DMS153 treated with DMSO at 0.1 percent for 48 hours (cell line): ENCODE measurements around the gene GNG7.
"Not testable (repeated sequence)": the region's sequence is repeated elsewhere in the genome, so short reads cannot be mapped to it uniquely, and the experiment has no call there.

ENCODE experiments used
- DNase-seq: peaks from one replicate; lab custom pipeline; 2025; ENCODE audit not compliant: unreplicated experiment; lab: John Stamatoyannopoulos, UW

GNG7 gene

GRCh38 chr19:2556221-2557092, 146.0 kb downstream of the GNG7 start:
- DNase-seq: no peak

DNA sequence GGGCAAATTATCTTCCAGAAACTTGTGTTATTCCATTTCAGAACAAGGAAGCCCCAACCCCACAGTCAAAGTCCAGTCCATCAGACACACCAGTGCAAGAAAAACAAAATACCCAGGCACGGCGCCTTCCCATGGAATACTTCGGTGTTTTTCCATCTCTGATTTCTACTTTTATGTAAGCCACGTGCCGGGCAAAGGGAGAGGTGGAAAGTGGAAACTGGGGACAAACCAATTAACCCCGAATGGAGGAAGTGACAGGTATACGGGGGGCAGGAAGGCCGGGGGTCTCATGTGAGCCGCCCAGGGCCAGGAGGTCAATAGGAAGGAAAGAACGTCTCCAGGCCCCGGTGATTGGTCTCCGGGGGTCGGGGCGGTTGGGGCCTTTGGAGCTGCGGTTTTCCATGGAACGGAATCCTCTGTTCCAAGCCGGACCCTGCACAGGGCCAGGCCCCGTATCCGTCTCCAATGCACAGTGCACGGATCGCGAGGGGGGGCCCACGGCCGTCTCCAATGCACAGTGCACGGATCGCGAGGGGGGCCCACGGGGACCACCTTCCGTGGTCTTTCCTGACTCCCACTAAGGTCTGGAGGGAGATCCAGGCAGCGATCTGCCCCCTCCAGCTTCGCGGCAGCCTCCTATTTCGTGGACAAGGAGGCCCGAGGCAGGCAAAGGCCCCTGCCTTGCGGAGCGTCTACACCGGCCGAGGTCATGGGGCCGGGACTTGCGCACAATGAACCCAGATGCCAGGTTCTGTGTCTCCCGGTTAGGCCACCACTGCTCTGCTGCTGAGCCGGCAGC, 146.9 kb downstream of the GNG7 start:
- no peak for DNase-seq

GRCh38 chr19:2554856-2555255, 147.6 kb downstream of the GNG7 start:
- no peak for DNase-seq

- no peak for DNase-seq
Observed at GRCh38 chr19:2553510-2553909, 149.0 kb downstream of the GNG7 start.

DNA sequence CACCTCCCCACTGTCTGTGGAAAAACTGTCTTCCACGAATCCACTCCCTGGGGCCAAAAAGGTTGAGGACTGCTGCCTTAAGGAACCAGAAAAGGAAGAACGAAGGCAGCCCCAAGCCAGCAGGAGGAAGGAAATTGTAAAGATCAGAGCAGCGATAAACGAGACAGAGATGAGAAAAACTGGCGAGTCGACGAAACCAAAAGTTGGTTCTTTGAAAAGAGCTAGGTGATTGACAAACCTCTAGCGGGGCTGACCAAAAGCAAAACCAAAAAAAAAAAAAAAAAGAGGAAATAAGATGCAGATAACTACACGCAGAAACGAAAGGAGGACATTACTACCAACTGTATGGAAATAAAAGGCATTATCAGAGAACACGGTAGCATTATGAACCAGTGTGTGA, 149.6 kb downstream of the GNG7 start:
- no peak for DNase-seq

GRCh38 chr19:2551864-2552185, 150.7 kb downstream of the GNG7 start:
- DNase-seq: no peak

DNA sequence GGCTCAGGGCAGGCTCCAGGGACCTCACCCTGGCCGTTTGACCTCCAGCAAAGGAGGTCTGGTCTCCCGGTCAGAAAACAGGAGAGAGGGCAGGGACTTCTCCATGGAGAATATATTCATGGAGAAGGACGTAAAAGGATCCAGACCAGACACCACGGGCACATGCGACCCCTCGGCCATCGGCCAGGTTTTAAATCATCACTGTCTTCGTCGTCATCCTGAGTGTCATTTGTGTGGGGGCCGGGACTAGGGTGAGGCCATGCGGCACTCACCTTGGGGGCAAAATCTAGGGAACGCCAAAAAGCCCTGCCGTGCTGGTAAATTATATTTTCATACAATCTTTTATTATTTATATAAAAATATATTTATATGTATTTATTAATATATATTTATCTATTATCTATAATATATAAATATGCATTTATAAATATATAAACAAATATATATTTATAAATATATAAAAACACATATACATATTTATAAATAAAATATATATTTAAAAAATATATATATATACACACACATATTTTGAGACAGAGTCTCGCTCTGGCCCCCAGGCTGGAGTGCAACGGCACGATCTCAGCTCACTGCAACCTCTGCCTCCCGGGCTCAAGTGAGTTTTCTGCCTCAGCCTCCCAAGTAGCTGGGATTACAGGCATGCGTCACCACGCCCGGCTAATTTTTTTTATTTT, 151.2 kb downstream of the GNG7 start:
- DNase-seq: no peak

GRCh38 chr19:2550431-2551171, 151.9 kb downstream of the GNG7 start:
- no peak for DNase-seq

- no peak for DNase-seq
Observed at GRCh38 chr19:2549701-2550191, 152.7 kb downstream of the GNG7 start.

- no peak for DNase-seq
Observed at GRCh38 chr19:2548966-2549365, 153.5 kb downstream of the GNG7 start.

- DNase-seq: no peak
Observed at GRCh38 chr19:2547721-2548120, 154.8 kb downstream of the GNG7 start.

DNA sequence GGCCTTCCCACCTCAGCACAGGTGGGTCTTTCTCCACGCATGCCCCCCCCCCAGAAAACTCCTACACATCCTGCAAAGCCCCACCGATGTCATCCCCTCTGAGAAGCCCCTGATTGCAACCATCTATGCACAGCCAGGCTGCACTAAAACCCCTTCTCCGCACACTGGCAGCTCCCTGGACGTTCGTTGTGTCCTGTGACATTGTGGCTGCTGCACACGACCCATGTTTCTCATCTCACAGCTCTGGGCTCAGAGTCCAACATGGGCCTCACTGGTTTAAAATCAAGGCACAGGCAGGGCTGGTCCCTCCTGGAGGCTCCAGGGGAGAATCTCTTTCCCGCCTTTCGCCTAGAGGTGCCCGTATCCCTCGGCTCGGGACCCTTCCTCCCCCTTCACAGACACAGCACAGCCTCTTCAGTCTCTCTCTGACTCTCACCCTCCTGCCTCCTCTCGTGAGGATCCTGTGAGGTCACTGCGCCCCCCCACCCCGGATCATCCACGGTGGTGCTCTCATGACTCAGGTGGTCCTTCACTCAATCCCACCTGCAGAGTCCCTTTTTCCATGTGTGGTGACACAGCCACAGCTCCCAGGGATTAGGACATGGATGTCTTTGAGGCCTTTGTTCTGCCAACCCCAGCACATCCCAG, 155.3 kb downstream of the GNG7 start:
- DNase-seq: no peak

DNA sequence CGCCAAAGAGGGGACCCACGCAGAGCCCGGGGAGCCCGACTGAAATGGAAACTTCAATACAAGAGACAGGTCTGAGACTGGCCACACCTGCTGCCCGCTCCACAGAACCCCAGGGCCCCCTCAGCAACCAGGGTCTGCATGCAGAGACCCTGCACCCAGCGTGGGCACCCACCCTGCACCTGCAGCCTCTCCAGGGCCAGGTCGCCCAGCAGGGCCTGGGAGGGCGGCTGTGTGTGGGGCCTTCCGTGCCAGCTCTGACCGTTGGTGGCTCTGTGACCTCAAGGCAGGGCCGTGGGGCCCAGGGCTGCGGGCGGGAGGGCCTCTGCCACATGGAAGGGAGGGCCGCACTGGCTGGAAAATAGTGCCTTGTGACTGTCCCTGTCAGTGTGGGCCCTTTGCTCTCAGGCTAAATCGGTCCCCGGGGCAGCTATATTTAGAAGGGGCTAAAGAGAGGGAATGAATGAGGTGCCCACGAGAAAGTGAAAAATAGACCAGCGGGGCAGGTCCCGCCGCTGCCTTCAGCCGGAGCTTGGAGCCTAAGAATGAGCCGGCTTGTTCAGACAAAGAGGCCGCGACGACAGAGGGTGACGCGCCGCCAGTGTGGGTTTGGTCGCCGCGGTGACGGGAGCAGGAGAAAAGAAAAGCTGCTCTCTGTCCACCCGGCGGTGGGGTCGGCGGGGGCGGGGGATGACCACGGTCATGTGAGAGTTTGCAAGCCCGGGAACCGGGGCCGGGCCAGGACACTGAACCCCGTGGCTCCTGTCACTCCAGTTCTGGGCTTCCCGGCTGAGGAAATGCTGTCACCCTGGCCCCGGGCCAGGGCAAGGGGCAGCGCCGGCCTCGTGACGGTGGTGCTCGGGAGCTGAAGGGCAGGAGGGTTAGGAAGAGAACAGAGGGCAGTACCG, 156.1 kb downstream of the GNG7 start:
- no peak for DNase-seq

- not testable (repeated sequence) for DNase-seq
Observed at GRCh38 chr19:2545416-2546127, 156.9 kb downstream of the GNG7 start.

DNA sequence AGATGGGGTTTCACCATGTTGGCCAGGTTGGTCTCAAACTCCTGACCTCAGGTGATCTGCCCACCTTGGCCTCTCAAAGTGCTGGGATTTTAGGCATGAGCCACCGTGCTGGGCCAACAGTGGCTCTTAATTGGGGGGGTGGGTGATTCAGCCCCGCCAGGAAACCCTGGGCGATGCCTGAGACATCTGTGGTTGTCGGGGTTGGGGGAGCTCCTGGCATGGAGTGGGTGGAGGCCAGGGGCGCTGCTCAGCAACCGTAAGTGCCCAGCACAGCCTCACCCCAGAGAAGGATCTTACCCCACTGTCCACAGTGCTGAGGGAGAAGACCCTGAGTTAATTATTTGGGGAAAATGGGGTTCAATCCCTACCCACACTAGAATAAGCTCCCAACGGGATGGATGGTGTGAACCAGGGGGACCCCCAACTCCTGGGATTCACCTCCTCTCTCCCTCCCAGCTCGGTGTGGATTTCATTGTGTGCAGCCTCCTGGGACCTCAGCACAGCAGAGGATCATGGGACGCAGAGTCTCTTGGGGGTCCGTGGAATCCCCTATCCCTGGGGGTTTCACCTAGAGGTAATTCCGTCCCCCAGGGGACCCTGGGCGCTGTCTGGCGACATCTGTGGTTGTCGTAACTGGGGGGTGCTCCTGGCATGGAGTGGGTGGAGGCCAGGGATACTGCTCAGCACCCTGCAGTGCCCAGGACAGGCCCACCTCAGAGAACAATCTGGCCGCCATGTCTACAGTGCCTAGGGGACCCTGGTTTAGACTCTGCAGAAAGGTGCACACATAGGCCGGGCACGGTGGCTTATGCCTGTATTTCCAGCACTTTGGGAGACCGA, 157.7 kb downstream of the GNG7 start:
- DNase-seq: no peak

DNA sequence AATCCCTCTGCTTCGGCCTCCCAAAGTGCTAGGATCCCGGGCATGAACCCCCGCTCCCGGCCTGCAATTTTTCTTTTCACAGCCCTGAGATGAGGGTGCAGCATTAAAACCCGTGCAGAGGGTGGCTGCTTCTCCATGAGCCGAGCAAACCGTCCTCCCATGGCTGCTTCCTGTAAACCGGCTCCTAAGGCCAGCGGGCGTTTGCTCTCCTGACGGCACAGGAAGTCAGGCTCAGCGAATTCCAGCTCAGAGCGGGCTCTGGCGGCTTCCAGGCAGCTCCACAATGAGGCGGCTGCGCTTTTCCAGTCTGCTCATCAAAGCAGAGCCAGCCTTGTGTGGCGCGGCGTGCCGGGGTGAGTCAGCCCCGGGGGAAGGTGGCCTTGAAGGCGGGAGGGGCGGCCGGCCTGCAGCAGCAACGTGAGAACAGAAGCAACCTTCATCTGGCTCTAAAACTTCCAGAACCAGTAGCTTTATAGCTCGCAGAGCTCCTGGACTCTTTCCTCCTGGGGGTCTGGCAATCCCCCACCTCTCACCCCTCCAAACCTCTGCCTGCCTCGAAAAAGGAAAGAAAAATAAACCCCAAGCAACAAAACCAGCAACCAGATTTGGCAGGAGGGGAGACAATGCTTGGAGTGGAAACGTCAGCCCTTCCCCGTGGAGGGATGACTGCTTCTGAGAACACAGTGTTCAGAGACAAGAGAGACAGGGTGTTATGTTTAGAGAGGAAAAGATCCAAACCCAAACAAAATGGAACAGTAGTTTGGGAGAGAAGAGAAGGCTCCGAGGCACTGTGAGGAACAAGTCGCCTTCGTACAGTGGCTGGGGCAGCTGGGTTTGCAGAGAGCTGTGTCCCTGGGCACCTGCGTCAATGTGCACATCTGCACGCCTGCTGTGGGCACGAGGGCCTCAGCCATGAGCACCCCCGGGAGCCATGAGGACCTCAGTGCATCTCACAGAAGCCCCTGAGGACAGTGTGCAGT, 158.7 kb downstream of the GNG7 start:
- peak; percentile 88 for DNase-seq

DNA sequence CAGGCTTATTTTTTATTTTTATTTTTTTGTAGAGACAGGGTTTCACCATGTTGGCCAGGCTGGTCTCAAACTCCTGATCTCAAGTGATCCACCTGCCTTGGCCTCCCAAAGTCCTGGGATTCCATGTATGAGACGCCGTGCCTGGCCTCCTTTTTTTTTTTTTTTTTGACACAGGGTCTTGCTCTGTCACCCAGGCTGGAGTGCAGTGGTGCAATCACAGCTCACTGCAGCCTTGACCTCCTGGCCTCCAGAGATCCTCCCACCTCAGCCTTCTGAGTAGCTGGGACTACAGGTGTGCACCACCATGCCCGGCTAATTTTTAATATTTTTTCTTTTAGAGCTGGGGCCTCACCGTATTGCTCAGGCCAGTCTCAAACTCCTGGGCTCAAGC, 159.4 kb downstream of the GNG7 start:
- not testable (repeated sequence) for DNase-seq
